SK-N-SH (cell line): ENCODE data around the gene AKR1C3.
"Not testable (repeated sequence)": the region's sequence is repeated elsewhere in the genome, so short reads cannot be mapped to it uniquely, and the experiment has no call there.

ENCODE experiments used
- CHD2 ChIP-seq: fragments of 150-350 bp; IDR thresholded peaks from 2 replicates; pipeline ENCODE4 v1.6.1; 2018; ENCODE audit warnings: low read length; ENCODE audit not compliant: partially characterized antibody
- CTCF ChIP-seq: fragments of 200-600 bp; sonication (generic); IDR thresholded peaks from 2 replicates; pipeline ENCODE4 v1.6.1; 2017; ENCODE audit warnings: antibody characterized with exemption, mild to moderate bottlenecking, moderate library complexity
- EP300 ChIP-seq, 2 experiments: IDR thresholded peaks; 2 replicates each; pipeline versions ENCODE4 v1.4.0 to v1.6.1; 2012; ENCODE audit warnings: borderline replicate concordance in 1 of 2, low read depth in 1 of 2, low read length in 1 of 2
- FOXJ3 ChIP-seq: sonication (generic); formaldehyde crosslinking; IDR thresholded peaks from 2 replicates; pipeline ENCODE4 v1.5.1; 2020; ENCODE audit warnings: mild to moderate bottlenecking, missing genetic modification reagents
- FOXM1 ChIP-seq: IDR thresholded peaks from 2 replicates; pipeline ENCODE4 v1.4.0; 2012; ENCODE audit warnings: low read depth, mild to moderate bottlenecking
- NFIC ChIP-seq: IDR thresholded peaks from 2 replicates; pipeline ENCODE4 v1.4.0; 2012; ENCODE audit warnings: borderline replicate concordance
- RAD21 ChIP-seq: IDR thresholded peaks from 2 replicates; pipeline ENCODE4 v1.6.1; 2012; ENCODE audit warnings: mild to moderate bottlenecking, low read length
- RCOR1 ChIP-seq: fragments of 150-350 bp; IDR thresholded peaks from 2 replicates; pipeline ENCODE4 v1.6.1; 2017; ENCODE audit warnings: antibody characterized with exemption, low read length
- REST ChIP-seq: IDR thresholded peaks from 2 replicates; pipeline ENCODE4 v1.6.1; 2012; ENCODE audit warnings: mild to moderate bottlenecking, low read depth, low read length, moderate library complexity
- RFX5 ChIP-seq: IDR thresholded peaks from 2 replicates; pipeline ENCODE4 v1.6.1; 2012; ENCODE audit warnings: mild to moderate bottlenecking, improper control_type of control experiment, low read length
- SMC3 ChIP-seq: IDR thresholded peaks from 2 replicates; pipeline ENCODE4 v1.6.1; 2012; ENCODE audit warnings: low read depth, low read length, improper control_type of control experiment
- ZBTB33 ChIP-seq: IDR thresholded peaks from 2 replicates; pipeline ENCODE4 v1.4.0; 2012; ENCODE audit warnings: low read depth, borderline replicate concordance

GRCh38 chr10:5119997-5120396, 25.8 kb downstream of the AKR1C3 start:
- TF ChIP-seq NFIC; RCOR1; RAD21; ZBTB33; CTCF; FOXJ3; REST; CHD2; FOXM1; SMC3; EP300 (IDR thresholded peaks at IDR 0.05; ENCODE audit: borderline replicate concordance in 1 of 2, low read depth in 1 of 2, low read length in 1 of 2); RFX5: not testable (repeated sequence)
